HepG2 (cell line): ENCODE measurements around the gene ENDOU. TPM values are rescaled to one million over a fixed set of nuclear protein-coding genes. Genes with fewer than 3 reads are reported as not detected.

Source experiments
- CCDC6 ChIP-seq: sonication (generic); formaldehyde crosslinking; IDR thresholded peaks from 2 replicates; pipeline ENCODE4 v1.8.1; 2022; ENCODE audit warnings: mild to moderate bottlenecking, missing genetic modification reagents, moderate library complexity
- GMEB2 ChIP-seq: IDR thresholded peaks from 2 replicates; pipeline ENCODE4 v1.6.1; 2016; ENCODE audit warnings: missing biosample characterization, missing genetic modification reagents, low read depth
- KLF16 ChIP-seq, 2 experiments: sonication (generic) in 1 of 2; formaldehyde crosslinking in 1 of 2; IDR thresholded peaks; 2 replicates each; pipeline versions ENCODE4 v1.6.1 to v1.8.0; 2016 to 2023; ENCODE audit warnings: missing genetic modification reagents in 2 of 2, missing compliant biosample characterization in 1 of 2
- PCBP1 ChIP-seq: fragments of 200-400 bp; formaldehyde crosslinking; IDR thresholded peaks from 2 replicates; pipeline ENCODE4 v1.6.1; 2017; ENCODE audit warnings: mild to moderate bottlenecking, low read depth, low read length, borderline replicate concordance
- POGZ ChIP-seq: sonication (generic); formaldehyde crosslinking; IDR thresholded peaks from 2 replicates; pipeline ENCODE4 v1.4.0; 2020; ENCODE audit warnings: mild to moderate bottlenecking, missing genetic modification reagents
- PPARG ChIP-seq: conservative IDR thresholded peaks from 2 replicates; pipeline ENCODE4 v1.6.1; 2016; ENCODE audit warnings: missing biosample characterization, missing genetic modification reagents
- RERE ChIP-seq: IDR thresholded peaks from 2 replicates; pipeline ENCODE4 v1.6.1; 2016; ENCODE audit warnings: low read depth, missing genetic modification reagents, missing compliant biosample characterization
- SALL1 ChIP-seq: sonication (generic); formaldehyde crosslinking; IDR thresholded peaks from 2 replicates; pipeline ENCODE4 v1.8.0; 2022; ENCODE audit warnings: mild to moderate bottlenecking, missing genetic modification reagents
- SOX13 ChIP-seq, 3 experiments: fragments of 450-650 bp in 1 of 3; sonication (generic) in 1 of 3; formaldehyde crosslinking in 1 of 3; IDR thresholded peaks in 2 of 3; conservative IDR thresholded peaks in 1 of 3; 2 replicates each; pipeline versions ENCODE4 v1.5.0 to v1.6.1; 2016 to 2020; ENCODE audit warnings: antibody characterized with exemption in 1 of 3, mild to moderate bottlenecking in 1 of 3, missing compliant biosample characterization in 1 of 3, missing genetic modification reagents in 1 of 3, moderate library complexity in 1 of 3
- TRIM22 ChIP-seq: fragments of 450-650 bp; IDR thresholded peaks from 2 replicates; pipeline ENCODE4 v1.6.1; 2017
- YEATS2 ChIP-seq: sonication (generic); formaldehyde crosslinking; IDR thresholded peaks from 2 replicates; pipeline ENCODE4 v1.4.0; 2020; ENCODE audit warnings: missing genetic modification reagents, borderline replicate concordance
- ZFP90 ChIP-seq: sonication (generic); formaldehyde crosslinking; IDR thresholded peaks from 2 replicates; pipeline ENCODE4 v1.8.0; 2022; ENCODE audit warnings: missing genetic modification reagents, mild to moderate bottlenecking, inconsistent platforms, borderline replicate concordance
- ZNF253 ChIP-seq: sonication (generic); formaldehyde crosslinking; IDR thresholded peaks from 2 replicates; pipeline ENCODE4 v1.8.0; 2022; ENCODE audit warnings: mild to moderate bottlenecking, missing genetic modification reagents, borderline replicate concordance
- ZNF296 ChIP-seq: sonication (generic); formaldehyde crosslinking; conservative IDR thresholded peaks from 2 replicates; pipeline ENCODE4 v1.5.0; 2020; ENCODE audit warnings: mild to moderate bottlenecking, missing genetic modification reagents
- ZNF44 ChIP-seq: sonication (generic); formaldehyde crosslinking; IDR thresholded peaks from 2 replicates; pipeline ENCODE4 v1.5.1; 2020; ENCODE audit warnings: mild to moderate bottlenecking, missing genetic modification reagents
- ZNF576 ChIP-seq: sonication (generic); formaldehyde crosslinking; IDR thresholded peaks from 2 replicates; pipeline ENCODE4 v1.4.0; 2020; ENCODE audit warnings: mild to moderate bottlenecking, missing genetic modification reagents
- ZNF639 ChIP-seq: conservative IDR thresholded peaks from 2 replicates; pipeline ENCODE4 v1.6.1; 2018; ENCODE audit warnings: missing genetic modification reagents
- ZNF841 ChIP-seq: sonication (generic); formaldehyde crosslinking; IDR thresholded peaks from 2 replicates; pipeline ENCODE4 v1.8.1; 2023; ENCODE audit warnings: missing genetic modification reagents, borderline replicate concordance
- polyA plus RNA-seq, 8 experiments: library from polyadenylated mRNA; depleted of rRNA in 3 of 8; stranded (reverse) in 7 of 8; unstranded in 1 of 8; fragments of >200 nt; fragmentation: Illumina TruSeq in 4 of 8; extraction: Trizol in 4 of 8; gene quantifications; 2 replicates each; pipeline versions ENCODE4 v1.2.1 to v1.2.3, GENCODE V29; 2011 to 2016; ENCODE audit warnings: low read depth in 4 of 8, missing spikeins in 1 of 8, mixed read lengths in 1 of 8; ENCODE audit not compliant: insufficient read depth in 1 of 8
- total RNA-seq, 5 experiments: library from RNA; depleted of rRNA; stranded (reverse); fragments of >200 nt; fragmentation: Illumina TruSeq; extraction: Trizol; gene quantifications; 2 replicates each; pipeline ENCODE4 v1.2.3, GENCODE V29; 2016; ENCODE audit warnings: low read depth in 1 of 5

Gene ENDOU
- total and polyA plus RNA-seq, 2 of the 13 experiments (the other 11 are each of a cell fraction or from before 2014, with no cell fraction given) = not detected

DNA sequence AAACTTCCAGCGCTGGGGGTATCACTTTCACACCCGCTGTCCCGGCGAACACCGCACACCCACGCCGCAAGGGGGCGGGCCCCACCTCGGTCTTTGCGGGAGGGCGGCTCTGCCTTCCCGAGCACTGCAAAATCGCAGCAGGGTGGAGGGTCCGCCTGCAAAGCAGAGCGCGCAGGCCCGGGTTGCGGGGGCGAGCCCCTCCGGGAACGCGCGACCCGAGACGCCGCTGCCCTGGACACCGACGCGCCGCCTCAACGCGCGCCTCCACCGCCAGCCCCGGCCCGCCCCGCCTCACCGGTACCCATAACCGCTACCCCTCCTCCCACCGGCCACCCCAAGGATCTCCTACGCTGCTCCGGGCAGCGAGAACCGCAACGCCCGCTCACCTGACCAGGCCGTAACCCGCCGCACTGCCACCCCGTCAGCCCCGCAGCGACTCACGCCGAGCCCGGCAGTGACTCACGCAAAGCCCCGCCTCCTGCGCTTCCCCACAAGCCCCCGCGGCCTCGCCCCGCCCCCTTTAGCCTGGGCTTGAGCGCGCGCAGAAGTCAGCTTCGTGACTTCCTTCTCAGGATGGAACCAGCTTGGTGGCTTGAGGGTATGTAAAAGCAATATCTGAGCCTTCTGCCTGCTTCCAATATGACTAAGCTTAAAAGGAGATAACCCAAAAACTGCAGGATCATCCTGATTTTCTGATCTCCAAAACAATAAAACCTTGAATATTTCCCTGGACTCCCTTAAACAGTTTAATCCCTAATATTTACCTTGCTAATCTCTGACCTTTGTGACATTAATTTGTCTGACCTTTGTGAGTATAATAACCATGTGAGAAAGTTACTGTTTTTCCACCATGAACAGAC lies 19.5 kb downstream of the ENDOU start, which contains the start of gene RPAP3 (continued):
- no peak for TF ChIP-seq TRIM22
- peak; percentile 49; the same call in 1 of the 2 replicates for TF ChIP-seq ZFP90 (CRISPR knock-in tag)
- no peak for TF ChIP-seq SOX13 (IDR thresholded peaks at IDR 0.05)
- TF ChIP-seq SOX13 (CRISPR knock-in tag; conservative IDR thresholded peaks at IDR 0.05 in 1 of 2, IDR thresholded peaks at IDR 0.05 in 1 of 2) = no peak
- TF ChIP-seq ZNF296 (CRISPR knock-in tag) = no peak
- TF ChIP-seq ZNF253 = peak; percentile 64; the same call in 1 of the 2 replicates
- TF ChIP-seq ZNF841 (CRISPR knock-in tag) = no peak
- peak; percentile 46; the same call in 1 of the 2 replicates for TF ChIP-seq POGZ
- TF ChIP-seq CCDC6 (CRISPR knock-in tag) = peak; percentile 45; the same call in 1 of the 2 replicates
- TF ChIP-seq PPARG (CRISPR knock-in tag) = peak; percentile 57; the same call in 1 of the 2 replicates
- TF ChIP-seq ZNF44 (CRISPR knock-in tag) = no peak
- TF ChIP-seq RERE (CRISPR knock-in tag) = no peak
- TF ChIP-seq PCBP1 = no peak
- no peak for TF ChIP-seq ZNF576
- peak; percentile 67 for TF ChIP-seq SALL1
- no peak for TF ChIP-seq ZNF639 (CRISPR knock-in tag)
- no peak for TF ChIP-seq GMEB2
- TF ChIP-seq YEATS2 (CRISPR knock-in tag) = peak; percentile 88
- peak in 1 of 2 experiments; percentile 75; a peak in 2 of 4 replicates for TF ChIP-seq KLF16 (CRISPR knock-in tag; IDR thresholded peaks at IDR 0.05)
